WTC11 (cell line): Measurements from ENCODE around the gene RFX4.

ENCODE experiments used
- CTCF ChIP-seq: fragments of 200-600 bp; IDR thresholded peaks from 2 replicates; pipeline ENCODE4 v1.8.0; 2022; ENCODE audit warnings: antibody characterized with exemption
- JUN ChIP-seq: sonication (generic); formaldehyde crosslinking; IDR thresholded peaks from 2 replicates; pipeline ENCODE4 v1.8.0; 2023; ENCODE audit warnings: mild to moderate bottlenecking, missing genetic modification reagents
- MLX ChIP-seq: sonication (generic); formaldehyde crosslinking; IDR thresholded peaks from 2 replicates; pipeline ENCODE4 v1.8.1; 2023; ENCODE audit warnings: mild to moderate bottlenecking, missing genetic modification reagents, moderate library complexity
- RORB ChIP-seq: fragments of 250-450 bp; sonication (Bioruptor Pico); IDR thresholded peaks from 2 replicates; pipeline ENCODE4 v1.9.0; 2021; ENCODE audit warnings: mild to moderate bottlenecking

- TF ChIP-seq JUN (CRISPR knock-in tag) = no peak
- no peak for TF ChIP-seq CTCF
- TF ChIP-seq MLX (CRISPR knock-in tag) = no peak
- no peak for TF ChIP-seq RORB (CRISPR knock-in tag)
These were observed 176.9 kb downstream of the RFX4 start for GRCh38 chr12:106759526-106760183.
